Adrenal gland (tissue), 12 donors: ENCODE measurements around the gene ZXDC. TPM values are rescaled to one million over a fixed set of nuclear protein-coding genes. Genes with fewer than 3 reads are reported as not detected.
A peak's percentile ranks its signal among the peaks of the same experiment; 100 is the strongest.

Source experiments
- DNase-seq, 7 donors: peaks; one replicate each; pipeline ENCODE4 v3.0.0-alpha.2; 2019 to 2020
- H3K27ac ChIP-seq, 5 donors: fragments of 200-600 bp; sonication (generic) in 4 of 5; 1 replicate in 3 of 5; 2 replicates in 2 of 5; pipeline versions ENCODE4 v1.5.1 to v1.8.0; 2016 to 2020; ENCODE audit warnings: mild to moderate bottlenecking in 1 of 5
- H3K27me3 ChIP-seq: fragments of 200-600 bp; 2 replicates; pipeline ENCODE4 v1.8.0; 2021
- H3K36me3 ChIP-seq, 2 donors: fragments of 200-600 bp; replicated peaks in 1 of 2; 1 replicate in 1 of 2; 2 replicates in 1 of 2; pipeline versions ENCODE4 v1.5.1 to v1.8.0; 2018 to 2022
- H3K4me1 ChIP-seq, 2 donors: fragments of 200-600 bp; replicated peaks in 1 of 2; 1 replicate in 1 of 2; 2 replicates in 1 of 2; pipeline versions ENCODE4 v1.5.1 to v1.8.0; 2018 to 2021
- H3K4me3 ChIP-seq, 4 donors: fragments of 200-600 bp; sonication (generic) in 3 of 4; one replicate each; pipeline ENCODE4 v1.5.1; 2016 to 2018
- H3K9me3 ChIP-seq, 3 donors: fragments of 200-600 bp; sonication (generic) in 1 of 3; replicated peaks in 1 of 3; 1 replicate in 2 of 3; 2 replicates in 1 of 3; pipeline versions ENCODE4 v1.5.1 to v1.8.0; 2016 to 2021
- CTCF ChIP-seq, 6 experiments: fragments of 450-650 bp in 4 of 6; fragments of 200-600 bp in 2 of 6; sonication (generic) in 1 of 6; IDR thresholded peaks; 1 replicate in 5 of 6; 2 replicates in 1 of 6; pipeline versions ENCODE4 v1.5.1 to v1.8.0; 2016 to 2021; ENCODE audit warnings: antibody characterized with exemption in 6 of 6, mild to moderate bottlenecking in 2 of 6, moderate library complexity in 1 of 6
- POLR2A ChIP-seq, 2 donors: fragments of 450-650 bp; IDR thresholded peaks; one replicate each; pipeline ENCODE4 v1.6.1; 2017; ENCODE audit warnings: antibody characterized with exemption in 2 of 2, mild to moderate bottlenecking in 2 of 2, moderate library complexity in 1 of 2
- WGBS, 4 donors: extraction: QIAGEN DNeasy Blood & Tissue Kit in 2 of 4; methylation state at CpG; one replicate each; pipeline versions ENCODE4 v1.1.5 to v1.1.7; 2013 to 2017; 5-methylcytosine and 5-hydroxymethylcytosine counted together
- intact Hi-C, 2 donors: fragments of 100-400 bp; cut with DNase I; formaldehyde crosslinking; loops; one replicate each; pipeline versions ENCODE4 v1.14.1 to v1.15.0; 2022 to 2023
- polyA plus RNA-seq, 3 donors: library from polyadenylated mRNA; stranded (reverse); fragments of 200-250 nt in 2 of 3; fragments of 350-450 nt in 1 of 3; fragmentation: Illumina TruSeq in 1 of 3; extraction: RNeasy Lipid Tissue Mini Kit (QIAGEN cat#74804) in 1 of 3; gene quantifications; one replicate each; pipeline ENCODE4 v1.2.3, GENCODE V29; 2013 to 2014
- total RNA-seq, 9 donors: library from RNA; depleted of rRNA in 4 of 9; stranded (reverse); fragments of >200 nt in 4 of 9; fragments of 120-200 nt in 1 of 9; fragmentation: NEBNext Ultra II Directional in 1 of 9; extraction: Animal tissue kit (Norgen Biotek cat#: 25700) in 1 of 9; gene quantifications; one replicate each; pipeline versions ENCODE4 v1.1.0 to v1.2.4, GENCODE V29; 2013 to 2023
- donor health status: healthy with polysubstance abuse.
- donor health status: Bipolar disorder and iron deficiency.
- donor health status: DM: yes; HTN: yes; CAD: no.
- donor health status: DM: no; HTN: no; CAD: no.
- donor health status: DM: no; HTN: no; CAD: no.
- donor health status: DM: yes; HTN: yes; CAD: no.

The ZXDC gene
- total and polyA plus RNA-seq, 12 donors: 16.4 to 45.2 (median 30.3) TPM

DNA sequence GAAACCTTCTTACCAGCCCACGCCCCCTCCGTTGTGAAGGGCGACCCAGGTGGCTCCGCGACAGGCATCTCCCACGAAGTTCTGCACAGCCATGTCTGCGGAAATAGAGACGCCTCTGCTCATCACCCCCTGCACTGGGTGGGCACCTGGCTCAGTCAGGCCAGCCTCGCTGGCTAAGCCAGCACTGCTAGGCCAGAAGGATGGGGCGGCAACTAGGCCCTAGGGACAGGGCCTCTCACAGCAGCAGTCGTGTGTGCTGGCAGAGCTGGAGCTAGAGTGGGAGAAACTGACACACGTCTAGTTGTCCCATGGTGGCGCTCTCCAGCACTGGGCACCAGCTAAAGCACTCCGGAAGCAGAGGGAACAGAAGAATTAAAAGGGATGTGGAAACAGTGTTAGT, 12.5 kb upstream of the ZXDC start:
- Histone ChIP-seq H3K4me3 (no peak overlapping the region), H3K27ac (no peak overlapping the region), H3K9me3 (no peaks in the 10 kb centered on the region), H3K27me3 (no peaks in the 10 kb centered on the region), H3K4me1 (peaks cover 7 to 11% of the 10 kb centered on the region in 2 donors), H3K36me3 (no peaks in the 10 kb centered on the region)
- WGBS, 4 donors: 86 to 92% (median 87%) methylated on average over 7 to 14 of the region's 14 CpGs
- TF ChIP-seq POLR2A (IDR thresholded peaks at IDR 0.05) (no peak), CTCF (IDR thresholded peaks at IDR 0.05) (no peak)
- intact Hi-C loops: no loop called here
- no peak for DNase-seq

GRCh38 chr3:126487151-126487771, 11.6 kb upstream of the ZXDC start:
- H3K9me3 ChIP-seq: no peaks in the 10 kb centered on the region
- H3K4me3 ChIP-seq: no peak overlapping the region
- DNase-seq: peak; percentile 65 to 84 (median 78)
- intact Hi-C loops: no loop called here
- no peaks in the 10 kb centered on the region for H3K27me3 ChIP-seq
- no peaks in the 10 kb centered on the region for H3K36me3 ChIP-seq
- peak overlapping the region in 2 of 5 donors; percentile 51 to 75 for H3K27ac ChIP-seq
- TF ChIP-seq POLR2A (IDR thresholded peaks at IDR 0.05) (peak in 1 of 2 donors; percentile 31), CTCF (IDR thresholded peaks at IDR 0.05) (peak; percentile 28 to 45 (median 38))
- WGBS, 4 donors: 30 to 40% (median 33%) methylated on average over 5 to 17 of the region's 17 CpGs
- peaks cover 7 to 11% of the 10 kb centered on the region in 2 donors for H3K4me1 ChIP-seq

DNA sequence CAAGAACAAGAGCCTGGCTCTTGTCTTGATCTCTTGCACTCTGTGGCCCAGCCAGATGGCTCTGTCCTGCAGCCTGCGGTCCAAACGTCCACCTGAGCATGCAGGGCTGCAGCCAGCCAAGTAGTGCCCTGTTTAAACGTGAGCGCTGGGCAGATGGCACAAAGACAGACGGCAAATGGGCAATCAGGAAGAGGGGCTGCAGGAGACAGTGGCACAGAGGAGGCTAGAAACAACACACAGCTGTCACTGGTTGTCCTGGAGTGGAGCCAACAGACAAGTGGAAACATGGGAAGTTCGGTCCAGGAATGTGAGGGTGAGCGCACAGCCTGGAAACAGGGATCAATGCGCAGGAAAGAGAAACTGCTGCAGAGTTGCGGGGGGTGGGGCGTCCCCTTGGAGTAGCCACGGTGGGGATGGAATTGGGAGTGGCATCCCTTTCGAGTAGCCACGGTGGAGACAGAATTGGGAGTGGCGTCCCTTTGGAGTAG, 10.7 kb upstream of the ZXDC start:
- Histone ChIP-seq H3K9me3 (no peaks in the 10 kb centered on the region), H3K27ac (peak overlapping the region in 2 of 5 donors; percentile 51 to 75), H3K4me3 (no peak overlapping the region), H3K27me3 (no peaks in the 10 kb centered on the region), H3K4me1 (peaks cover 7 to 11% of the 10 kb centered on the region in 2 donors), H3K36me3 (no peaks in the 10 kb centered on the region)
- no peak for TF ChIP-seq CTCF (IDR thresholded peaks at IDR 0.05)
- no peak for TF ChIP-seq POLR2A (IDR thresholded peaks at IDR 0.05)
- DNase-seq: no peak
- 85 to 90% (median 87%) methylated on average over 14 of the region's 14 CpGs for WGBS, 4 donors
- intact Hi-C loops: no loop called here

GRCh38 chr3:126485956-126486355, 10.3 kb upstream of the ZXDC start:
- 86 to 97% (median 96%) methylated on average over 7 to 9 of the region's 9 CpGs for WGBS, 4 donors

More at GRCh38 chr3:126485956-126486355, 10.3 kb upstream of the ZXDC start:
- H3K9me3 ChIP-seq: no peaks in the 10 kb centered on the region
- H3K4me1 ChIP-seq: peaks cover 7 to 11% of the 10 kb centered on the region in 2 donors
- no peak for TF ChIP-seq CTCF (IDR thresholded peaks at IDR 0.05)
- TF ChIP-seq POLR2A (IDR thresholded peaks at IDR 0.05): no peak
- no peak for DNase-seq
- no peak overlapping the region for H3K27ac ChIP-seq
- no peaks in the 10 kb centered on the region for H3K36me3 ChIP-seq
- intact Hi-C loops: no loop called here
- no peaks in the 10 kb centered on the region for H3K27me3 ChIP-seq
- no peak overlapping the region for H3K4me3 ChIP-seq
